Measurements from ENCODE around the gene ZNF598. TPM values are rescaled to one million over a fixed set of nuclear protein-coding genes. Genes with fewer than 3 reads are reported as not detected.

The ZNF598 gene
- total and polyA plus RNA-seq, 2 experiments from 2014 or later, result 8.5 to 48.6 TPM

DNA sequence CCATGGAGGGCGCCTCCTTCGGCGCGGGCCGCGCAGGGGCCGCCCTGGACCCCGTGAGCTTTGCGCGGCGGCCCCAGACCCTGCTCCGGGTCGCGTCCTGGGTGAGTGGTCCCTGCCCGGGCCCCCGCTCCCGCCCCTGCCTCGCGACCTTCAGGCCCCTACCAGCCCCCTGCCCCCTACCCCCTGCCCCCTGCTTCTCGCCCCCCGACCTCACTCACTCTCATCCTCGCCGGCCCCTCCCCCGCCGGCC, 19.6 kb downstream of the ZNF598 start:
- no peak overlapping the region for H3K27ac Mint-ChIP-seq
- Histone ChIP-seq H3K27me3 (ENCODE audit: insufficient read depth) (peaks cover 33% of the 10 kb centered on the region), H3F3A (replicated peaks; ENCODE audit: low read depth) (peaks cover 22% of the 10 kb centered on the region), H3K36me3 (ENCODE audit: insufficient read depth) (no peaks in the 10 kb centered on the region), H3K4me1 (ENCODE audit: insufficient read depth) (peaks cover 11% of the 10 kb centered on the region; the same call in 1 of the 2 replicates), H3K79me2 (replicated peaks; ENCODE audit: insufficient read depth) (peaks cover 9% of the 10 kb centered on the region), H3K4me2 (no peak overlapping the region), H3K27ac (ENCODE audit: low read depth) (no peak overlapping the region), H3K9me2 (ENCODE audit: insufficient read depth) (no peaks in the 10 kb centered on the region), H2AFZ (no peak overlapping the region), H4K20me1 (replicated peaks; ENCODE audit: insufficient read depth) (no peaks in the 10 kb centered on the region; the same call in 1 of the 2 replicates), H3K4me3 (peak overlapping the region; percentile 86)
- peaks cover 43% of the 10 kb centered on the region for H3K27me3 Mint-ChIP-seq (ENCODE audit: insufficient read depth, low read depth, poor library complexity)
- peak; percentile 2; the same call in 2 of the 3 replicates for ATAC-seq
- H3K4me1 Mint-ChIP-seq, result peaks cover 15% of the 10 kb centered on the region
- H3K9me3 Mint-ChIP-seq, result no peaks in the 10 kb centered on the region
- TF ChIP-seq EZH2 (IDR thresholded peaks at IDR 0.05; ENCODE audit: low read depth, unreplicated experiment), result no peak
- no peak for TF ChIP-seq STAT1 (IDR thresholded peaks at IDR 0.05; ENCODE audit: unreplicated experiment)
- TF ChIP-seq, protein P1, sequence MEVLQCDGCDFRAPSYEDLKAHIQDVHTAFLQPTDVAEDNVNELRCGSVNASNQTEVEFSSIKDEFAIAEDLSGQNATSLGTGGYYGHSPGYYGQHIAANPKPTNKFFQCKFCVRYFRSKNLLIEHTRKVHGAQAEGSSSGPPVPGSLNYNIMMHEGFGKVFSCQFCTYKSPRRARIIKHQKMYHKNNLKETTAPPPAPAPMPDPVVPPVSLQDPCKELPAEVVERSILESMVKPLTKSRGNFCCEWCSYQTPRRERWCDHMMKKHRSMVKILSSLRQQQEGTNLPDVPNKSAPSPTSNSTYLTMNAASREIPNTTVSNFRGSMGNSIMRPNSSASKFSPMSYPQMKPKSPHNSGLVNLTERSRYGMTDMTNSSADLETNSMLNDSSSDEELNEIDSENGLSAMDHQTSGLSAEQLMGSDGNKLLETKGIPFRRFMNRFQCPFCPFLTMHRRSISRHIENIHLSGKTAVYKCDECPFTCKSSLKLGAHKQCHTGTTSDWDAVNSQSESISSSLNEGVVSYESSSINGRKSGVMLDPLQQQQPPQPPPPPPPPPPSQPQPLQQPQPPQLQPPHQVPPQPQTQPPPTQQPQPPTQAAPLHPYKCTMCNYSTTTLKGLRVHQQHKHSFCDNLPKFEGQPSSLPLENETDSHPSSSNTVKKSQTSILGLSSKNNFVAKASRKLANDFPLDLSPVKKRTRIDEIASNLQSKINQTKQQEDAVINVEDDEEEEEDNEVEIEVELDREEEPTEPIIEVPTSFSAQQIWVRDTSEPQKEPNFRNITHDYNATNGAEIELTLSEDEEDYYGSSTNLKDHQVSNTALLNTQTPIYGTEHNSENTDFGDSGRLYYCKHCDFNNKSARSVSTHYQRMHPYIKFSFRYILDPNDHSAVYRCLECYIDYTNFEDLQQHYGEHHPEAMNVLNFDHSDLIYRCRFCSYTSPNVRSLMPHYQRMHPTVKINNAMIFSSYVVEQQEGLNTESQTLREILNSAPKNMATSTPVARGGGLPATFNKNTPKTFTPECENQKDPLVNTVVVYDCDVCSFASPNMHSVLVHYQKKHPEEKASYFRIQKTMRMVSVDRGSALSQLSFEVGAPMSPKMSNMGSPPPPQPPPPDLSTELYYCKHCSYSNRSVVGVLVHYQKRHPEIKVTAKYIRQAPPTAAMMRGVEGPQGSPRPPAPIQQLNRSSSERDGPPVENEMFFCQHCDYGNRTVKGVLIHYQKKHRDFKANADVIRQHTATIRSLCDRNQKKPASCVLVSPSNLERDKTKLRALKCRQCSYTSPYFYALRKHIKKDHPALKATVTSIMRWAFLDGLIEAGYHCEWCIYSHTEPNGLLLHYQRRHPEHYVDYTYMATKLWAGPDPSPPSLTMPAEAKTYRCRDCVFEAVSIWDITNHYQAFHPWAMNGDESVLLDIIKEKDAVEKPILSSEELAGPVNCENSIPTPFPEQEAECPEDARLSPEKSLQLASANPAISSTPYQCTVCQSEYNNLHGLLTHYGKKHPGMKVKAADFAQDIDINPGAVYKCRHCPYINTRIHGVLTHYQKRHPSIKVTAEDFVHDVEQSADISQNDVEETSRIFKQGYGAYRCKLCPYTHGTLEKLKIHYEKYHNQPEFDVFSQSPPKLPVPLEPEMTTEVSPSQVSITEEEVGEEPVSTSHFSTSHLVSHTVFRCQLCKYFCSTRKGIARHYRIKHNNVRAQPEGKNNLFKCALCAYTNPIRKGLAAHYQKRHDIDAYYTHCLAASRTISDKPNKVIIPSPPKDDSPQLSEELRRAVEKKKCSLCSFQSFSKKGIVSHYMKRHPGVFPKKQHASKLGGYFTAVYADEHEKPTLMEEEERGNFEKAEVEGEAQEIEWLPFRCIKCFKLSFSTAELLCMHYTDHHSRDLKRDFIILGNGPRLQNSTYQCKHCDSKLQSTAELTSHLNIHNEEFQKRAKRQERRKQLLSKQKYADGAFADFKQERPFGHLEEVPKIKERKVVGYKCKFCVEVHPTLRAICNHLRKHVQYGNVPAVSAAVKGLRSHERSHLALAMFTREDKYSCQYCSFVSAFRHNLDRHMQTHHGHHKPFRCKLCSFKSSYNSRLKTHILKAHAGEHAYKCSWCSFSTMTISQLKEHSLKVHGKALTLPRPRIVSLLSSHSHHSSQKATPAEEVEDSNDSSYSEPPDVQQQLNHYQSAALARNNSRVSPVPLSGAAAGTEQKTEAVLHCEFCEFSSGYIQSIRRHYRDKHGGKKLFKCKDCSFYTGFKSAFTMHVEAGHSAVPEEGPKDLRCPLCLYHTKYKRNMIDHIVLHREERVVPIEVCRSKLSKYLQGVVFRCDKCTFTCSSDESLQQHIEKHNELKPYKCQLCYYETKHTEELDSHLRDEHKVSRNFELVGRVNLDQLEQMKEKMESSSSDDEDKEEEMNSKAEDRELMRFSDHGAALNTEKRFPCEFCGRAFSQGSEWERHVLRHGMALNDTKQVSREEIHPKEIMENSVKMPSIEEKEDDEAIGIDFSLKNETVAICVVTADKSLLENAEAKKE (CRISPR knock-in tag; IDR thresholded peaks at IDR 0.05), result no peak
- TF ChIP-seq, protein P2, sequence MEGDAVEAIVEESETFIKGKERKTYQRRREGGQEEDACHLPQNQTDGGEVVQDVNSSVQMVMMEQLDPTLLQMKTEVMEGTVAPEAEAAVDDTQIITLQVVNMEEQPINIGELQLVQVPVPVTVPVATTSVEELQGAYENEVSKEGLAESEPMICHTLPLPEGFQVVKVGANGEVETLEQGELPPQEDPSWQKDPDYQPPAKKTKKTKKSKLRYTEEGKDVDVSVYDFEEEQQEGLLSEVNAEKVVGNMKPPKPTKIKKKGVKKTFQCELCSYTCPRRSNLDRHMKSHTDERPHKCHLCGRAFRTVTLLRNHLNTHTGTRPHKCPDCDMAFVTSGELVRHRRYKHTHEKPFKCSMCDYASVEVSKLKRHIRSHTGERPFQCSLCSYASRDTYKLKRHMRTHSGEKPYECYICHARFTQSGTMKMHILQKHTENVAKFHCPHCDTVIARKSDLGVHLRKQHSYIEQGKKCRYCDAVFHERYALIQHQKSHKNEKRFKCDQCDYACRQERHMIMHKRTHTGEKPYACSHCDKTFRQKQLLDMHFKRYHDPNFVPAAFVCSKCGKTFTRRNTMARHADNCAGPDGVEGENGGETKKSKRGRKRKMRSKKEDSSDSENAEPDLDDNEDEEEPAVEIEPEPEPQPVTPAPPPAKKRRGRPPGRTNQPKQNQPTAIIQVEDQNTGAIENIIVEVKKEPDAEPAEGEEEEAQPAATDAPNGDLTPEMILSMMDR (conservative IDR thresholded peaks at IDR 0.05; ENCODE audit: low read depth in 2 of 2), result no peak
- TF ChIP-seq, protein P3, sequence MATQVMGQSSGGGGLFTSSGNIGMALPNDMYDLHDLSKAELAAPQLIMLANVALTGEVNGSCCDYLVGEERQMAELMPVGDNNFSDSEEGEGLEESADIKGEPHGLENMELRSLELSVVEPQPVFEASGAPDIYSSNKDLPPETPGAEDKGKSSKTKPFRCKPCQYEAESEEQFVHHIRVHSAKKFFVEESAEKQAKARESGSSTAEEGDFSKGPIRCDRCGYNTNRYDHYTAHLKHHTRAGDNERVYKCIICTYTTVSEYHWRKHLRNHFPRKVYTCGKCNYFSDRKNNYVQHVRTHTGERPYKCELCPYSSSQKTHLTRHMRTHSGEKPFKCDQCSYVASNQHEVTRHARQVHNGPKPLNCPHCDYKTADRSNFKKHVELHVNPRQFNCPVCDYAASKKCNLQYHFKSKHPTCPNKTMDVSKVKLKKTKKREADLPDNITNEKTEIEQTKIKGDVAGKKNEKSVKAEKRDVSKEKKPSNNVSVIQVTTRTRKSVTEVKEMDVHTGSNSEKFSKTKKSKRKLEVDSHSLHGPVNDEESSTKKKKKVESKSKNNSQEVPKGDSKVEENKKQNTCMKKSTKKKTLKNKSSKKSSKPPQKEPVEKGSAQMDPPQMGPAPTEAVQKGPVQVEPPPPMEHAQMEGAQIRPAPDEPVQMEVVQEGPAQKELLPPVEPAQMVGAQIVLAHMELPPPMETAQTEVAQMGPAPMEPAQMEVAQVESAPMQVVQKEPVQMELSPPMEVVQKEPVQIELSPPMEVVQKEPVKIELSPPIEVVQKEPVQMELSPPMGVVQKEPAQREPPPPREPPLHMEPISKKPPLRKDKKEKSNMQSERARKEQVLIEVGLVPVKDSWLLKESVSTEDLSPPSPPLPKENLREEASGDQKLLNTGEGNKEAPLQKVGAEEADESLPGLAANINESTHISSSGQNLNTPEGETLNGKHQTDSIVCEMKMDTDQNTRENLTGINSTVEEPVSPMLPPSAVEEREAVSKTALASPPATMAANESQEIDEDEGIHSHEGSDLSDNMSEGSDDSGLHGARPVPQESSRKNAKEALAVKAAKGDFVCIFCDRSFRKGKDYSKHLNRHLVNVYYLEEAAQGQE (IDR thresholded peaks at IDR 0.05; ENCODE audit: unreplicated experiment), result no peak
- no peak for TF ChIP-seq ZNF331 (CRISPR knock-in tag; IDR thresholded peaks at IDR 0.05; ENCODE audit: low read depth)
- TF ChIP-seq ZNF114 (CRISPR knock-in tag; IDR thresholded peaks at IDR 0.05), result no peak
- TF ChIP-seq JUNB (IDR thresholded peaks at IDR 0.05; ENCODE audit: unreplicated experiment), result no peak
- no peak for DNase-seq (ENCODE audit: low spot score)
- no peak overlapping the region; the same call in 1 of the 3 replicates for H3K4me3 Mint-ChIP-seq
- H3K36me3 Mint-ChIP-seq (ENCODE audit: low read depth), result peaks cover 15% of the 10 kb centered on the region

Data from GM23338 (cell line).